GM12892 (cell line): ENCODE results near the gene ATP6V0C.

Experiments used
- POLR2A ChIP-seq: IDR thresholded peaks from 2 replicates; pipeline ENCODE4 v1.6.1; 2011; ENCODE audit warnings: low read depth, low read length, control low read depth
- POLR2AphosphoS5 ChIP-seq: IDR thresholded peaks from 2 replicates; pipeline ENCODE4 v1.6.1; 2011; ENCODE audit warnings: low read depth, low read length, control low read depth
- TAF1 ChIP-seq: IDR thresholded peaks from 2 replicates; pipeline ENCODE4 v1.6.1; 2011; ENCODE audit warnings: low read depth, mild to moderate bottlenecking, control low read depth, low read length, borderline replicate concordance

DNA sequence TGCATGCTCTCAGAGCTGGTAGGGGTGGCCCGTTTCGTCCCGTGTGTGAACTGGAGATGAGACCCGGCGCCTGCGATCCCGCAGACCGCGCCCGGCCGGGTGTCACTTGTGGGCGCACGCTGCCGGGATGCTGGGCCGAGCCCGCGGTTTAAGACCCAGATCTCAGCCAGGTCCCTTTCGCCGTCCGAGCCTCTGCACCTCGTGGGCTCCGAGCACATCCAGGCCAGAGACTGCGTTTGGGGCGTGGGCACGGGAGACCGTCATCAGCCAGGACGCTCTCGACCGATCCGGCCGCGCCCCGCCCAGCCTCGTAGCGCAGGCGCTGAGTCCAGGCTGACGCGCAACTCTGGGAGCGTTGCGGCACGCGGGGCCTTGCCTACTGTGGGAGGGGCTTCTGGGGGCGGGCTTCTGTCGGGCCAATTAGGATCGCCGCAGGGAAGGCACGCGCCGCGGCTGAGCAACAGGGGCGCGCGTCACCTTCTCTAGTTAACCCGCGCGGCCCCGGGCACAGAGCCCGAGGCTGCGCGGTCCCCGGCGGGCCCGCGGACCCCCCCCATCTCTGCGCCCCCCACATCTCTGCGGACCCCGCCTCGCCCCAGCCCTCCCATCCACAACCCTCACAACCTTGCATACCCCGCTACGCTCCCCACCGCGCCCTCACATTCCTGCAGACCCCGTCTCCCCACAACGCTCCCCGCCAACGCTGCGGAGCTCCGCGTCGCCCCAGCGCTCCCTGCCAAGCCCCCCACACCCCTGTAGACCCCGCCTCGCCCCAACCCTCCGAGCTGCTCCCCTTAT lies 18.1 kb downstream of the ATP6V0C start:
- peak; percentile 86 for TF ChIP-seq POLR2A
- peak; percentile 73; the same call in 1 of the 2 replicates for TF ChIP-seq POLR2AphosphoS5
- TF ChIP-seq TAF1 = peak; percentile 32; the same call in 1 of the 2 replicates
